Right atrium auricular region (tissue), 2 donors: ENCODE measurements around the gene RXFP4. TPM values are rescaled to one million over a fixed set of nuclear protein-coding genes. Genes with fewer than 3 reads are reported as not detected.

ENCODE experiments used
- DNase-seq: peaks from one replicate; pipeline ENCODE4 v3.0.0-alpha.2; 2019; ENCODE audit warnings: low spot score
- H3K27ac ChIP-seq, 2 donors: fragments of 200-600 bp; sonication (generic); 1 replicate in 1 of 2; 2 replicates in 1 of 2; pipeline ENCODE4 v1.5.1; 2016 to 2019
- H3K27me3 ChIP-seq, 2 donors: fragments of 200-600 bp; sonication (generic); one replicate each; pipeline versions ENCODE4 v1.5.1 to v1.6.0; 2017 to 2019
- H3K36me3 ChIP-seq: fragments of 200-600 bp; sonication (generic); one replicate; pipeline ENCODE4 v1.5.1; 2016
- H3K4me1 ChIP-seq, 2 donors: fragments of 200-600 bp; sonication (generic); one replicate each; pipeline versions ENCODE4 v1.5.1 to v1.6.0; 2017 to 2019
- H3K4me3 ChIP-seq, 2 donors: fragments of 200-600 bp; sonication (generic); 1 replicate in 1 of 2; 2 replicates in 1 of 2; pipeline ENCODE4 v1.5.1; 2017 to 2019; ENCODE audit warnings: mild to moderate bottlenecking in 1 of 2, moderate library complexity in 1 of 2
- H3K9me3 ChIP-seq, 2 donors: fragments of 200-600 bp; sonication (generic); one replicate each; pipeline ENCODE4 v1.5.1; 2019
- total RNA-seq, 2 donors: library from RNA; depleted of rRNA; stranded (reverse); fragments of >200 nt; gene quantifications; one replicate each; pipeline ENCODE4 v1.1.0, GENCODE V29; 2016
- TF ChIP-seq, protein P1 (sequence below), 2 donors: fragments of 200-600 bp; sonication (generic); IDR thresholded peaks; one replicate each; pipeline ENCODE4 v1.5.1; 2019; ENCODE audit warnings: antibody characterized with exemption in 2 of 2

Gene RXFP4
- total RNA-seq, 2 donors from 2014 or later, result not detected

DNA sequence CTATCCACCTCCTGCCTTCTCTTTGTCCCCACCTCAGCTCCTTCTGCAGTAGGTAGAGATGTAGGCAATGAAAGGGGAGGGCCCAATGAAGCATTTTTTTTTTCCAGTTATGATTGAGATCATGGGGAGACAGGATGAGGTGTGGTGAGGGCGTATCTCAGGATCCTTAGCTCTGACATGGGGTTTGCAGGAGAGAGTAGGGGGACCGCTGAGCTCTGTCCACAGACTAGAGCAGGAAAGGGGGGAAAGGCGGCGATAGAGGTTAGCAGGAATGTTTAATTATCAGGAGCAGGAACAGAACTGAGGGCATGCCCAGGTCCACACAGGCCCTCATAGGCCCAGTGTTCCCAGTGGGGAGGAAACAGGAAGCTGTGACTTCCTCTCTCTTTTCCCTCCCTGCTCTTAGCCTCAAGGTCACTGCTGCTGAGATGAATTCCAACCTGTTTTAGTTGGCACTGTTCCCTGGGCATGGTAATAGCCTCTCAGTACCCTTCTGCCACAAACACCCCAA lies 901 bp upstream of the RXFP4 start:
- no peak overlapping the region for H3K4me3 ChIP-seq
- peaks cover 0 to 70% of the 10 kb centered on the region in 2 donors for H3K4me1 ChIP-seq
- H3K27ac ChIP-seq, result peak overlapping the region; percentile 57 to 84
- no peaks in the 10 kb centered on the region for H3K9me3 ChIP-seq
- no peaks in the 10 kb centered on the region for H3K27me3 ChIP-seq
- no peaks in the 10 kb centered on the region for H3K36me3 ChIP-seq
- no peak for DNase-seq
- TF ChIP-seq, protein P1, sequence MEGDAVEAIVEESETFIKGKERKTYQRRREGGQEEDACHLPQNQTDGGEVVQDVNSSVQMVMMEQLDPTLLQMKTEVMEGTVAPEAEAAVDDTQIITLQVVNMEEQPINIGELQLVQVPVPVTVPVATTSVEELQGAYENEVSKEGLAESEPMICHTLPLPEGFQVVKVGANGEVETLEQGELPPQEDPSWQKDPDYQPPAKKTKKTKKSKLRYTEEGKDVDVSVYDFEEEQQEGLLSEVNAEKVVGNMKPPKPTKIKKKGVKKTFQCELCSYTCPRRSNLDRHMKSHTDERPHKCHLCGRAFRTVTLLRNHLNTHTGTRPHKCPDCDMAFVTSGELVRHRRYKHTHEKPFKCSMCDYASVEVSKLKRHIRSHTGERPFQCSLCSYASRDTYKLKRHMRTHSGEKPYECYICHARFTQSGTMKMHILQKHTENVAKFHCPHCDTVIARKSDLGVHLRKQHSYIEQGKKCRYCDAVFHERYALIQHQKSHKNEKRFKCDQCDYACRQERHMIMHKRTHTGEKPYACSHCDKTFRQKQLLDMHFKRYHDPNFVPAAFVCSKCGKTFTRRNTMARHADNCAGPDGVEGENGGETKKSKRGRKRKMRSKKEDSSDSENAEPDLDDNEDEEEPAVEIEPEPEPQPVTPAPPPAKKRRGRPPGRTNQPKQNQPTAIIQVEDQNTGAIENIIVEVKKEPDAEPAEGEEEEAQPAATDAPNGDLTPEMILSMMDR (IDR thresholded peaks at IDR 0.05), result no peak

DNA sequence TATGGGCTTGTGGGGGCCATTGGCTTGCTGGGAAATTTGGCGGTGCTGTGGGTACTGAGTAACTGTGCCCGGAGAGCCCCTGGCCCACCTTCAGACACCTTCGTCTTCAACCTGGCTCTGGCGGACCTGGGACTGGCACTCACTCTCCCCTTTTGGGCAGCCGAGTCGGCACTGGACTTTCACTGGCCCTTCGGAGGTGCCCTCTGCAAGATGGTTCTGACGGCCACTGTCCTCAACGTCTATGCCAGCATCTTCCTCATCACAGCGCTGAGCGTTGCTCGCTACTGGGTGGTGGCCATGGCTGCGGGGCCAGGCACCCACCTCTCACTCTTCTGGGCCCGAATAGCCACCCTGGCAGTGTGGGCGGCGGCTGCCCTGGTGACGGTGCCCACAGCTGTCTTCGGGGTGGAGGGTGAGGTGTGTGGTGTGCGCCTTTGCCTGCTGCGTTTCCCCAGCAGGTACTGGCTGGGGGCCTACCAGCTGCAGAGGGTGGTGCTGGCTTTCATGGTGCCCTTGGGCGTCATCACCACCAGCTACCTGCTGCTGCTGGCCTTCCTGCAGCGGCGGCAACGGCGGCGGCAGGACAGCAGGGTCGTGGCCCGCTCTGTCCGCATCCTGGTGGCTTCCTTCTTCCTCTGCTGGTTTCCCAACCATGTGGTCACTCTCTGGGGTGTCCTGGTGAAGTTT lies 550 bp downstream of the RXFP4 start:
- no peak overlapping the region for H3K4me3 ChIP-seq
- no peaks in the 10 kb centered on the region for H3K27me3 ChIP-seq
- no peak for DNase-seq
- H3K36me3 ChIP-seq, result peaks cover 2% of the 10 kb centered on the region
- H3K9me3 ChIP-seq, result no peaks in the 10 kb centered on the region
- TF ChIP-seq, protein P1 (IDR thresholded peaks at IDR 0.05), result no peak
- H3K4me1 ChIP-seq, result peaks cover 0 to 72% of the 10 kb centered on the region in 2 donors
- peak overlapping the region; percentile 57 to 84 for H3K27ac ChIP-seq

DNA sequence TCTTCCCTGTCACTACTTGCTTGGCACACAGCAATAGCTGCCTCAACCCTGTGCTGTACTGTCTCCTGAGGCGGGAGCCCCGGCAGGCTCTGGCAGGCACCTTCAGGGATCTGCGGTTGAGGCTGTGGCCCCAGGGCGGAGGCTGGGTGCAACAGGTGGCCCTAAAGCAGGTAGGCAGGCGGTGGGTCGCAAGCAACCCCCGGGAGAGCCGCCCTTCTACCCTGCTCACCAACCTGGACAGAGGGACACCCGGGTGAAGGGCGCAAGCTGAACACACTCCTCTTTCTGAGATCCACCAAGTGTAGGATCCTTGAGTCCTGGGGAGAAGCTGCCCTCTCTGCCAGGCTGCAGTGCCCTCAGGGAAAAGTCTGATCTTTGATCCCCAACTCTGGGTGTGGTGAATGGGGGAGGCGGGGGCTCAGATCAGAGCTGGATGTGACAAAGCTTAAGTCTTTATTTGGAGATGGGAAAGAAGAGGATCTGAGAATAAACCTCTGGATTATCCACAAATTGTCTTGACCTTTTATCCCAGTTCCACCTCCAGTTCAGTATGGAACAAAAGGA lies 1.2 kb downstream of the RXFP4 start:
- peak overlapping the region; percentile 57 to 84 for H3K27ac ChIP-seq
- H3K27me3 ChIP-seq, result no peaks in the 10 kb centered on the region
- H3K9me3 ChIP-seq, result no peaks in the 10 kb centered on the region
- H3K4me3 ChIP-seq, result no peak overlapping the region
- TF ChIP-seq, protein P1 (IDR thresholded peaks at IDR 0.05), result no peak
- H3K4me1 ChIP-seq, result peaks cover 0 to 72% of the 10 kb centered on the region in 2 donors
- DNase-seq, result no peak
- peaks cover 9% of the 10 kb centered on the region for H3K36me3 ChIP-seq

DNA sequence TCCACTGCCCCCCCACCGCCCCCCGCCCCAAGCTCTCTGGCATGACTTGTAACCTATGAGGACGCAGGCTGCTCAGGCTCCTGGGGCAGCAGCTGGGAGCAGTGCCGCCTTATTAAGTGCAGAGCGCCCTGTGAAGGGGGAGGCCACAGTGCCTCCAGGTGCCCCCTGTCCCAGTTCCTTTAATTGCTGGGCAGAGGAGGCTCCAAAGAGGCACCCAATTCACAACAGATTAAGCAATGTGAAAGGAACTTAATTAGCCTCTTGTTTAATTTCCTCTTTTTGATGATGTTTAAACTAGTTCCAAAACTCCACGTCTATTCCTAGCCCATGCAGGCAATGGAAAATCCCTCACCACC lies 3.0 kb downstream of the RXFP4 start:
- Histone ChIP-seq H3K36me3 (peaks cover 27% of the 10 kb centered on the region), H3K27me3 (no peaks in the 10 kb centered on the region), H3K4me1 (peaks cover 0 to 60% of the 10 kb centered on the region in 2 donors), H3K9me3 (no peaks in the 10 kb centered on the region), H3K4me3 (no peak overlapping the region), H3K27ac (no peak overlapping the region)
- TF ChIP-seq, protein P1 (IDR thresholded peaks at IDR 0.05), result no peak
- no peak for DNase-seq

DNA sequence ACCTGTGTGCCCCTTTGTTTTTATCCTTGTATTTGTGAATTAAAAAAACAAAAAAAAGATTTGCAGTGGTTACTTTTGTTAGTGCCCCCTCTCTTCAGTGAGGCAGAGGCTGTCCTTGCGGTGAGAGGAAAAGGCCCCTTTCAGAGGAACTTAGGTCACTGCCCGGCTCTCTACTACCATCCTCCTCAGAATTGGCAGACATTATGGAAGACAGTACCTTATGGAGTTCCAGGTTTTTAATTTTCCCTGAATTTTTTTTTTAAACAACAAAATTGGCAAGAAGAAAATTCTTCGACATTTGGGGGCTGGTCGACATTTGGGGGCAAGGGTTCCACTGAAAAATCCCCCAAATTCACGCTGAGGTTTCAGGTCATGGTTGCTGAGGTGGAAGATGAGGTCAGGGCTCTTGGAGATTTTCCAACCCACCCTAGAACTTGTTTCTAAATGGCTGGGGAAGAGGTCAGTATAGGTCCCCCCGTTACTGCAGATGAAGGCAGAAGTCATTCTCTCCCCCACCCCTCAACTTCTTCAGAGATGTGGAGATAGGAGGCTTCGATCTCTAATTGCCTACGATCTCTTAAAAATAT lies 5.3 kb downstream of the RXFP4 start:
- no peaks in the 10 kb centered on the region for H3K27me3 ChIP-seq
- no peaks in the 10 kb centered on the region for H3K9me3 ChIP-seq
- H3K36me3 ChIP-seq, result peaks cover 50% of the 10 kb centered on the region
- no peak for DNase-seq
- peaks cover 0 to 37% of the 10 kb centered on the region in 2 donors for H3K4me1 ChIP-seq
- no peak overlapping the region for H3K27ac ChIP-seq
- H3K4me3 ChIP-seq, result no peak overlapping the region
- TF ChIP-seq, protein P1 (IDR thresholded peaks at IDR 0.05), result no peak
